ENCODE results near the gene RADIL.

The RADIL gene

DNA sequence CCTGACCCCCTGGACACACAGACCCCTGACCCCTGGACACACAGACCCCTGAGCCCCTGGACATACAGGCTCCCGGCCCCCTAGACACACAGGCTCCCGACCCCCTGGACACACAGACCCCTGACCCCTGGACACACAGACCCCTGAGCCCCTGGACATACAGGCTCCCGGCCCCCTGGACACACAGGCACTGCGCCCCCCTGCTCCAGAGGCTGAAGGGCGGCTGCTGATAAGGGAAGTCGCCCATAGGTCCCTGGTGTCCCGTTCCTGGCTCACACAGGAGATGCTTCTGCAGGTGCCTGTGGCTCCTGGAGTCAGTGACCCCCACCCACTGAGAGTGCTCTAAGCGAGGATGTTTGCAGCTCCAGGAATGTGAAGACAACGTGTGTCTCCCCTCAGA, 111.8 kb downstream of the RADIL start:
- no peaks in the 10 kb centered on the region for H3K27me3 ChIP-seq (ENCODE audit: insufficient read depth, poor library complexity, severe bottlenecking)
- H3K4me3 ChIP-seq (replicated peaks; ENCODE audit: insufficient read depth, low read length), result no peak overlapping the region
- DNase-seq (ENCODE audit: low read depth in 1 of 2, low spot score in 1 of 2), result no peak
- TF ChIP-seq, protein P1, sequence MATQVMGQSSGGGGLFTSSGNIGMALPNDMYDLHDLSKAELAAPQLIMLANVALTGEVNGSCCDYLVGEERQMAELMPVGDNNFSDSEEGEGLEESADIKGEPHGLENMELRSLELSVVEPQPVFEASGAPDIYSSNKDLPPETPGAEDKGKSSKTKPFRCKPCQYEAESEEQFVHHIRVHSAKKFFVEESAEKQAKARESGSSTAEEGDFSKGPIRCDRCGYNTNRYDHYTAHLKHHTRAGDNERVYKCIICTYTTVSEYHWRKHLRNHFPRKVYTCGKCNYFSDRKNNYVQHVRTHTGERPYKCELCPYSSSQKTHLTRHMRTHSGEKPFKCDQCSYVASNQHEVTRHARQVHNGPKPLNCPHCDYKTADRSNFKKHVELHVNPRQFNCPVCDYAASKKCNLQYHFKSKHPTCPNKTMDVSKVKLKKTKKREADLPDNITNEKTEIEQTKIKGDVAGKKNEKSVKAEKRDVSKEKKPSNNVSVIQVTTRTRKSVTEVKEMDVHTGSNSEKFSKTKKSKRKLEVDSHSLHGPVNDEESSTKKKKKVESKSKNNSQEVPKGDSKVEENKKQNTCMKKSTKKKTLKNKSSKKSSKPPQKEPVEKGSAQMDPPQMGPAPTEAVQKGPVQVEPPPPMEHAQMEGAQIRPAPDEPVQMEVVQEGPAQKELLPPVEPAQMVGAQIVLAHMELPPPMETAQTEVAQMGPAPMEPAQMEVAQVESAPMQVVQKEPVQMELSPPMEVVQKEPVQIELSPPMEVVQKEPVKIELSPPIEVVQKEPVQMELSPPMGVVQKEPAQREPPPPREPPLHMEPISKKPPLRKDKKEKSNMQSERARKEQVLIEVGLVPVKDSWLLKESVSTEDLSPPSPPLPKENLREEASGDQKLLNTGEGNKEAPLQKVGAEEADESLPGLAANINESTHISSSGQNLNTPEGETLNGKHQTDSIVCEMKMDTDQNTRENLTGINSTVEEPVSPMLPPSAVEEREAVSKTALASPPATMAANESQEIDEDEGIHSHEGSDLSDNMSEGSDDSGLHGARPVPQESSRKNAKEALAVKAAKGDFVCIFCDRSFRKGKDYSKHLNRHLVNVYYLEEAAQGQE (IDR thresholded peaks at IDR 0.05; ENCODE audit: insufficient replicate concordance, low read depth), result no peak
- TF ChIP-seq GABPA (IDR thresholded peaks at IDR 0.05; ENCODE audit: low read depth) (no peak), POLR2AphosphoS5 (IDR thresholded peaks at IDR 0.05; ENCODE audit: low read depth) (no peak), SPI1 (IDR thresholded peaks at IDR 0.05; ENCODE audit: borderline replicate concordance, low read depth) (no peak)
- TF ChIP-seq, protein P2, sequence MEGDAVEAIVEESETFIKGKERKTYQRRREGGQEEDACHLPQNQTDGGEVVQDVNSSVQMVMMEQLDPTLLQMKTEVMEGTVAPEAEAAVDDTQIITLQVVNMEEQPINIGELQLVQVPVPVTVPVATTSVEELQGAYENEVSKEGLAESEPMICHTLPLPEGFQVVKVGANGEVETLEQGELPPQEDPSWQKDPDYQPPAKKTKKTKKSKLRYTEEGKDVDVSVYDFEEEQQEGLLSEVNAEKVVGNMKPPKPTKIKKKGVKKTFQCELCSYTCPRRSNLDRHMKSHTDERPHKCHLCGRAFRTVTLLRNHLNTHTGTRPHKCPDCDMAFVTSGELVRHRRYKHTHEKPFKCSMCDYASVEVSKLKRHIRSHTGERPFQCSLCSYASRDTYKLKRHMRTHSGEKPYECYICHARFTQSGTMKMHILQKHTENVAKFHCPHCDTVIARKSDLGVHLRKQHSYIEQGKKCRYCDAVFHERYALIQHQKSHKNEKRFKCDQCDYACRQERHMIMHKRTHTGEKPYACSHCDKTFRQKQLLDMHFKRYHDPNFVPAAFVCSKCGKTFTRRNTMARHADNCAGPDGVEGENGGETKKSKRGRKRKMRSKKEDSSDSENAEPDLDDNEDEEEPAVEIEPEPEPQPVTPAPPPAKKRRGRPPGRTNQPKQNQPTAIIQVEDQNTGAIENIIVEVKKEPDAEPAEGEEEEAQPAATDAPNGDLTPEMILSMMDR (IDR thresholded peaks at IDR 0.05; ENCODE audit: insufficient read depth, low read length), result no peak
- no peak overlapping the region for H3K27ac ChIP-seq (replicated peaks)

DNA sequence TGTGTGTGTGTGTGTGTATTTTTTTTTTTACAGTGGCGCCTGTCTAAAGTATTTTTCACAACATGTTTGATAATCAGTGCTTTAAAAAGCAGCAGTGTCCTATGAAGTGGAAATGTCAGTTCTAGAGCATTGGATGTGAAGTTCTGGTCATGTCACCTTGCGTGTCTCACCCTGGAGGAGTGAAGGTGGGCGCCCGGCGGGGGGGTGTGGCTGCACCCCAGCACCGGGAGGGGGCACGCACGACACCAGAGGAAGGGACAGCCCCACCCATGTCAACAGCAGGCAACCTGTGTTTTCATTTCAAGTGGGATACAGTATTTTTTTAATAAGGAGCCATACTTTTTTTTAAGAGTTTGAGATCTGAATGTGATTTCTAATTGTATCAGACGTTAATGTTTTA, 112.6 kb downstream of the RADIL start:
- Histone ChIP-seq H3K27ac (replicated peaks) (no peak overlapping the region), H3K4me3 (replicated peaks; ENCODE audit: insufficient read depth, low read length) (no peak overlapping the region), H3K27me3 (ENCODE audit: insufficient read depth, poor library complexity, severe bottlenecking) (no peaks in the 10 kb centered on the region)
- TF ChIP-seq GABPA (IDR thresholded peaks at IDR 0.05; ENCODE audit: low read depth), result no peak
- no peak for TF ChIP-seq SPI1 (IDR thresholded peaks at IDR 0.05; ENCODE audit: borderline replicate concordance, low read depth)
- no peak for DNase-seq (ENCODE audit: low read depth in 1 of 2, low spot score in 1 of 2)

DNA sequence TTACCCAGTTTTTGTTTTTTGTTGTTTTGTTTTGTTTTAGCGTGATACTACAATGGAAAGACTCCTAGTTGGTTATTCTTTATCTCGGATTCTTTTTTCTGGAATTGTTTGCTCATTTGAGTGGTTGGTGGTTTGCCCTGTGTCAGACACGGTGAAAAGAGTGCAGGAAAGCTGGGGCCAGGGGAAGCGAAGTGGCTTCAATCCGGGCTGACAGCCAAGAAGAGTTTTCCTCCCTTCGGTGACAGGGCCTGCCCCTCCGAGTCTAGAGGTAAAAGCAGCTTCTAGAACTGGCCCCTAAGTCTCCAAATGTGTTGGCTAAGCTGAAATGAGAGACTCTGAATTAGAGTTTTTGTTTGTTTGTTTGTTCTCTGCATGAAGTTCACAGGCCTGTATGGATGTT, 113.8 kb downstream of the RADIL start:
- DNase-seq (ENCODE audit: low read depth in 1 of 2, low spot score in 1 of 2), result no peak
- Histone ChIP-seq H3K4me3 (replicated peaks; ENCODE audit: insufficient read depth, low read length) (no peak overlapping the region), H3K27me3 (ENCODE audit: insufficient read depth, poor library complexity, severe bottlenecking) (no peaks in the 10 kb centered on the region), H3K27ac (replicated peaks) (no peak overlapping the region)
- TF ChIP-seq, protein P2 (IDR thresholded peaks at IDR 0.05; ENCODE audit: insufficient read depth, low read length), result no peak
- TF ChIP-seq, protein P1 (IDR thresholded peaks at IDR 0.05; ENCODE audit: insufficient replicate concordance, low read depth), result no peak
- TF ChIP-seq SPI1 (IDR thresholded peaks at IDR 0.05; ENCODE audit: borderline replicate concordance, low read depth) (no peak), POLR2AphosphoS5 (IDR thresholded peaks at IDR 0.05; ENCODE audit: low read depth) (no peak), GABPA (IDR thresholded peaks at IDR 0.05; ENCODE audit: low read depth) (no peak)

DNA sequence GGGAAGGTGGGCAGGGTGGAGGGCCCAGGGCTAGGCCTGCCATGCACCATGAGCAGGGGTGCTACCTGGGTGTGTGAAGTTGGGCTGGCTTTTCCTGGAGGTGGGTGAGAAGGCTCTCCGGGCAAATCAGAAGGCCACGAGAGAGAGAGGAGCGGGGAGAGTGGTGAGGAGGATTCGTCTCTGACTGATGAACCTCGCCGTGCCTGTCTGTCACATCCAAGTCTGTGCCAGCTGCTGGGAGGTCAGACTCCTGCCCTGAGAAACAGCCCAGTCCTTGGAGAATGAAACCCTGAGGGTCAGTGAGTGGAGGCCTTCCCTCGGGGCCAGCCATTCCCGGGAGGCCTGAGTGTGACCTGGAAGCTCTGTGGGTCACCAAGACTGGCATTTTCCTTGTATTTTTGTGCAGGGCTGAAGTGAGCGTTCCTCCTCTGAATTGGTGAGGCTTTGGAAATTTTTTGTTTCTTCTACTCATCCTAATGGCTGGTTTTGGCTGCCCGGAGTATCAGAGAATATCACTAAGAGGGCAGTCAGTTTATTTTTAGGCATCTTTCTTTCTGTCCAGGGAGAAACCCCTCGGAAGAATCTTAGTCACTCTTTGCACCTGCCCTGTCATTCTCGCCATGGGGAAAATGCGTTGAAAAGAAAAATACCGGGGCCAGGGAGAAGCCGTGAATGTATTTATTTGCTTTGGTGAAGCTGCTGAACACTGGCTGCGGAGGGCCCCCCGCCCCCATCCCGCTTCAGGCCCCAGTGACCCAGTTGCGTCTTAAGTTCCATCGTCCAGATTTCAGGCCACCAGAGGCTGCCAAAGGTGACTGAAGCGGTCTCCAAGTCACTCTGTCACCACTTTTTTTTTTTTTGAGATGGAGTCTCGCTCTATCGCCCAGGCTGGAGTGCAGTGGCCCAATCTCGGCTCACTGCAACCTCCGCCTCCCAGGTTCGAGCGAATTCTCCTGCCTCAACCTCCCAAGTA, 114.6 kb downstream of the RADIL start:
- H3K27me3 ChIP-seq (ENCODE audit: insufficient read depth, poor library complexity, severe bottlenecking), result no peaks in the 10 kb centered on the region
- DNase-seq (ENCODE audit: low read depth in 1 of 2, low spot score in 1 of 2), result no peak
- TF ChIP-seq, protein P1 (IDR thresholded peaks at IDR 0.05; ENCODE audit: insufficient replicate concordance, low read depth), result no peak
- TF ChIP-seq POLR2AphosphoS5 (IDR thresholded peaks at IDR 0.05; ENCODE audit: low read depth), result no peak
- no peak for TF ChIP-seq SPI1 (IDR thresholded peaks at IDR 0.05; ENCODE audit: borderline replicate concordance, low read depth)
- TF ChIP-seq GABPA (IDR thresholded peaks at IDR 0.05; ENCODE audit: low read depth), result no peak
- TF ChIP-seq, protein P2 (IDR thresholded peaks at IDR 0.05; ENCODE audit: insufficient read depth, low read length), result no peak
- H3K27ac ChIP-seq (replicated peaks), result no peak overlapping the region
- H3K4me3 ChIP-seq (replicated peaks; ENCODE audit: insufficient read depth, low read length), result no peak overlapping the region
